Progenitor cell of endocrine pancreas (in vitro differentiated cells): ENCODE data around the gene KRT77. TPM values are rescaled to one million over a fixed set of nuclear protein-coding genes. Genes with fewer than 3 reads are reported as not detected.

Experiments used
- DNase-seq: peaks from one replicate; pipeline ENCODE4 v3.0.0; 2021; ENCODE audit warnings: low spot score; ENCODE audit not compliant: unreplicated experiment
- H3K27ac Mint-ChIP-seq: 2 replicates; pipeline ENCODE4 v1.8.0; 2021; ENCODE audit warnings: mild to moderate bottlenecking, moderate library complexity, mixed read lengths
- H3K27me3 Mint-ChIP-seq: 2 replicates; pipeline ENCODE4 v1.8.0; 2021; ENCODE audit warnings: mixed read lengths
- H3K36me3 Mint-ChIP-seq: 2 replicates; pipeline ENCODE4 v1.8.0; 2022; ENCODE audit warnings: mixed read lengths; ENCODE audit not compliant: insufficient read depth
- H3K4me1 Mint-ChIP-seq: 2 replicates; pipeline ENCODE4 v1.8.0; 2021; ENCODE audit warnings: low read depth, mixed read lengths
- H3K4me3 Mint-ChIP-seq: 2 replicates; pipeline ENCODE4 v1.8.0; 2021; ENCODE audit warnings: low read depth, mild to moderate bottlenecking, moderate library complexity, mixed read lengths
- H3K9me3 Mint-ChIP-seq: 2 replicates; pipeline ENCODE4 v1.8.0; 2021; ENCODE audit warnings: low read depth, mixed read lengths
- total RNA-seq: library from RNA; stranded (reverse); gene quantifications from 2 replicates; pipeline ENCODE4 v1.2.1, GENCODE V29; 2021
- TF ChIP-seq, protein P1 (sequence below): fragments of 200-600 bp; sonication (generic); IDR thresholded peaks from one replicate; pipeline ENCODE4 v1.5.0; 2021; ENCODE audit warnings: antibody characterized with exemption, mild to moderate bottlenecking; ENCODE audit not compliant: unreplicated experiment

KRT77 gene
- total RNA-seq, 1 donor from 2014 or later, result not detected

DNA sequence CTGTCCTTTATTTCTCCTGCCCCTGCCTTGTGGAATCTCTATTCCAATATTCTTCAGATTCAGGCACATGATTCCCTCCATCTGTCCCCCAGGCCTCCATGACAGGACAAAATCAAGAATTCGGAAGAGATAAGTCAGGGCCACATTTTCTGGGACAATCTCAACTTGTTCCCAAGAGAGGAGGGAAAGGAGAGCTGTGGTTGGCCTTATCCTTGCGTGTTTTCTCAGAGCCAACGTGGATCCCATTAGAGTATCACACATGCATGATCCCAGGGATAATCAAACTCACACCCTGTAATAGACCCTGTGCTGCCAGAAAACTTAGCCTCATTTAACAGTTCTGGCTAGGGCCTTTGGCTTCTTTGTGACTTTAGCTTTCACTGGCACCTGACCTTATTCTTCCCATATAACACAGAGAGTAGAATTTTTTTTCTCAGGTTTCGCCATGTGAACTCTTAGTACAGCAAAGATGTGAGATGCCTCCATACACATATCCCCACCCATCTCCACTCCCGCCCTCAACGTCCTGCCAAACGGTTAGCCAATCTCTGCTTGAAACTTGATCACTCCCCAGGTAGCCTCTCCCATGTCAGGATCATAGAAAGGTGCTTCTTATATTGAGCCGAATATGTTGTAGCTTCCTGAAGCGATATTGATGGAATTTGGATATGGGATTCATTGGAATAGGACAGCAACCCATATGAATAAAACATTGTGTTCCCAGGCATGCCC lies 16.4 kb downstream of the KRT77 start:
- Mint-ChIP-seq H3K27ac (no peak overlapping the region), H3K4me1 (peaks cover 6% of the 10 kb centered on the region), H3K36me3 (no peaks in the 10 kb centered on the region), H3K4me3 (no peak overlapping the region), H3K27me3 (peaks cover 85% of the 10 kb centered on the region), H3K9me3 (no peaks in the 10 kb centered on the region)
- TF ChIP-seq, protein P1, sequence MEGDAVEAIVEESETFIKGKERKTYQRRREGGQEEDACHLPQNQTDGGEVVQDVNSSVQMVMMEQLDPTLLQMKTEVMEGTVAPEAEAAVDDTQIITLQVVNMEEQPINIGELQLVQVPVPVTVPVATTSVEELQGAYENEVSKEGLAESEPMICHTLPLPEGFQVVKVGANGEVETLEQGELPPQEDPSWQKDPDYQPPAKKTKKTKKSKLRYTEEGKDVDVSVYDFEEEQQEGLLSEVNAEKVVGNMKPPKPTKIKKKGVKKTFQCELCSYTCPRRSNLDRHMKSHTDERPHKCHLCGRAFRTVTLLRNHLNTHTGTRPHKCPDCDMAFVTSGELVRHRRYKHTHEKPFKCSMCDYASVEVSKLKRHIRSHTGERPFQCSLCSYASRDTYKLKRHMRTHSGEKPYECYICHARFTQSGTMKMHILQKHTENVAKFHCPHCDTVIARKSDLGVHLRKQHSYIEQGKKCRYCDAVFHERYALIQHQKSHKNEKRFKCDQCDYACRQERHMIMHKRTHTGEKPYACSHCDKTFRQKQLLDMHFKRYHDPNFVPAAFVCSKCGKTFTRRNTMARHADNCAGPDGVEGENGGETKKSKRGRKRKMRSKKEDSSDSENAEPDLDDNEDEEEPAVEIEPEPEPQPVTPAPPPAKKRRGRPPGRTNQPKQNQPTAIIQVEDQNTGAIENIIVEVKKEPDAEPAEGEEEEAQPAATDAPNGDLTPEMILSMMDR, result no peak
- DNase-seq, result no peak

DNA sequence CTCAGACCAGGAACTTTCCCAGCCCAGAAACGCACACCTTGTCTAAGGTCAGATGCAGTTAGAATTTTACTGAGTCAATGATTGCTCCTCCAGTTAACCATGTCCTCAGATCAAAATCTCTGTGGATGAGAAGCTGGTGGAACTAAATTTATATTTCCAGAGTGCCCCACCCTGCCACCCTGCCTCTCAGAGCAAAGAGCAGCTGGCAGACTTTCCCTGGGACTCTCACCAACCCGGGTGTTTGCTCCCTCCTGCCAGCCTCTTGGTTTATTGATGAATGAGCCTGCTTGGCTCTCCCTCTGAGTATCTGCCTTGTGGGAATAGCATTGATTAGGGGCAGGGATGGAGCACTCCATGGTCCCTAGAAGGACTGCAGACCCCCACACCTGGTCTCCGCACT lies 17.3 kb downstream of the KRT77 start:
- DNase-seq, result no peak
- Mint-ChIP-seq H3K27ac (no peak overlapping the region), H3K4me3 (no peak overlapping the region), H3K27me3 (peaks cover 85% of the 10 kb centered on the region), H3K9me3 (no peaks in the 10 kb centered on the region), H3K36me3 (no peaks in the 10 kb centered on the region), H3K4me1 (peaks cover 3% of the 10 kb centered on the region)
- TF ChIP-seq, protein P1, result no peak

DNA sequence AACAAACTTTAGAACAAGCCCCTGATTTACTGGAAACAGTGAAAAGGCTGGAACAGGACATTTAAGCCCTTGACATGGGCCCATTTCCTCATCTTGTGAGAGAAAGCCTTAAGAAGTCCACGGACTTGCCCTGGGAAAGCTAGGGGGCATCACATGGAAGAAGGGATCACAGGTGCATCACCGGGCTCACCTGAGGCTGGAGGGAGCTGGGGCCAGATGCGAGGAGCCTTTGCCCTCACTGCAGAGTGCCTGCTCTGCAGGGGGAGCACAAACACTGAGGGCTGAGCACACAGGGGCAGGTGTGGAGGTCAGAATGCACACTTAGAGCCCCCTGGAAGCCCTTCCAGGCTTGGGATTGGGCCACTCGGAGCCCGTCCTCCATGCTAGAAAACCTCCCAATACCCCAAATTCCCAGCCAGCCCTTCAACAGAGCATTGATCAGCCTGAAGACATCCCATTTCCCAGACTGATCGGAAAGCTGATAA lies 17.9 kb downstream of the KRT77 start:
- Mint-ChIP-seq H3K4me3 (no peak overlapping the region), H3K27me3 (peaks cover 85% of the 10 kb centered on the region), H3K9me3 (no peaks in the 10 kb centered on the region), H3K4me1 (no peaks in the 10 kb centered on the region), H3K27ac (no peak overlapping the region), H3K36me3 (no peaks in the 10 kb centered on the region)
- TF ChIP-seq, protein P1, result no peak
- no peak for DNase-seq

DNA sequence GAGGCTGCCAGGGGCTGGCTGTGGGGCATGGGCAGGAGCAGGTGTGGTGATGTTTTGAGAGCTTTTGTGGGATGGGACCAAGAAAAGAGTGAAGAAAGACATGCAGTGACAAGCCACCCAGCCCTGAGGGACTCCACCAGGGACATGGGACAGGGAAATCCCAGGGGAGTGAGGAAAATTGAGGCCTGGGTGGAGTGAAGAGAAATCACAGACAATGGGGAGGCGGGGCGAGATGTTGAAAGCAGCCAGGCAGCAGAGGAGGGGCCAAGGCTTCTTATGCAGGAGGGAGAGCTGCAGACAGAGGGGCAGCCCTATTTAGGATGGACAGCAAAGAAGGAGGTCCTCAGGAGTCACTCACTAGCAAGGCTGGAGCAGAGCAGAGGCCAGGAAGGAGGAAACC lies 18.9 kb downstream of the KRT77 start:
- Mint-ChIP-seq H3K27ac (no peak overlapping the region), H3K27me3 (peaks cover 81% of the 10 kb centered on the region), H3K4me1 (no peaks in the 10 kb centered on the region), H3K36me3 (no peaks in the 10 kb centered on the region), H3K9me3 (no peaks in the 10 kb centered on the region), H3K4me3 (no peak overlapping the region)
- TF ChIP-seq, protein P1, result no peak
- DNase-seq, result no peak

DNA sequence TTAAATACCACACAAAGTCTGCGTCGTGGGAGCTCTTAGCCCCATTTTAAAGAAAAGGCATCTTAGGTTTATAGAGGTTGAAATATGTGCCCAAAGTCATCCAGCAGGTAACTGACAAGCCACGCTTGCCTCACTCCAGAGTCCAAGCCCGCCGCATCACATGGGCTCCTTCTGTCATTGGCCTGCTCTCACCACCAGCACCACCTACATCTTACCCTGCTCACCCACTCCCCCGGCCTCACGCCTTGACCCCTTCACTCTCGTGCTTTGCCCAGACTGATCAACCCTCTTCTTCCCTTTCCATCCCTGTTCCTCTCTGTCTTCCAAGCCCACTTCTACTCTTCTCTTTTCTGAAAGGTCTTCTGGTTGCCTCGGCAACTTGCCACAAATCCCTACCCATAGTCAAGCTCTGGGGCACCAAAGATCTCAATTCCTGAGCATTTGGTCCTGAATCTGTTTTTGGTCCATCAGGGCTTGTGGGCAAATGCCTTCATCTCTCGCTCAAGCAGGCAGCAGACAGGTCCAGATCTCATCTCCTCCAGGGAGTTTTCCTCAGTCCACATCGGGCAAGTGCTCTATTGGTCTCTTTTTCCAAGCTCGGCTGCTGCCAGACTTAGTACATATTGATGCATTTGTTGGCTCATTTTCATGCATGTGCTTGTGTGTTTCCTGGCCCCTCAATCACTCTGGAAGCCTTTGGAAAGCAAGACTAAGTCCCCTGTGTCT lies 19.6 kb downstream of the KRT77 start:
- no peak overlapping the region for H3K27ac Mint-ChIP-seq
- H3K9me3 Mint-ChIP-seq, result no peaks in the 10 kb centered on the region
- no peaks in the 10 kb centered on the region for H3K4me1 Mint-ChIP-seq
- H3K36me3 Mint-ChIP-seq, result no peaks in the 10 kb centered on the region
- H3K4me3 Mint-ChIP-seq, result no peak overlapping the region
- no peak for DNase-seq
- peaks cover 77% of the 10 kb centered on the region for H3K27me3 Mint-ChIP-seq
- TF ChIP-seq, protein P1, result no peak
